Heart right ventricle (tissue), 16 donors: Measurements from ENCODE around the gene EME1. TPM values are rescaled to one million over a fixed set of nuclear protein-coding genes. Genes with fewer than 3 reads are reported as not detected.

Experiments
- ATAC-seq, 8 donors: fragments of 200-7000 bp; cut with Tn5 transposase; one replicate each; pipeline ENCODE4 v1.9.1; 2020; ENCODE audit warnings: mild to moderate bottlenecking in 8 of 8, moderate library complexity in 8 of 8, moderate number of reproducible peaks in 1 of 8
- DNase-seq, 2 donors: peaks; one replicate each; pipeline ENCODE4 v3.0.0-alpha.2; 2020
- H3K27ac ChIP-seq, 10 donors: fragments of 200-600 bp; sonication (generic) in 2 of 10; one replicate each; pipeline versions ENCODE4 v1.5.0 to v1.8.0; 2020 to 2022; ENCODE audit warnings: mild to moderate bottlenecking in 3 of 10
- H3K27me3 ChIP-seq, 7 donors: fragments of 200-600 bp; one replicate each; pipeline ENCODE4 v1.8.0; 2021 to 2022; ENCODE audit warnings: mild to moderate bottlenecking in 2 of 7
- H3K36me3 ChIP-seq, 9 donors: fragments of 200-600 bp; sonication (generic) in 1 of 9; one replicate each; pipeline versions ENCODE4 v1.5.0 to v1.8.0; 2020 to 2022; ENCODE audit warnings: mild to moderate bottlenecking in 2 of 9
- H3K4me1 ChIP-seq, 9 donors: fragments of 200-600 bp; sonication (generic) in 1 of 9; one replicate each; pipeline versions ENCODE4 v1.5.0 to v1.8.0; 2020 to 2022; ENCODE audit warnings: mild to moderate bottlenecking in 4 of 9
- H3K4me3 ChIP-seq, 10 donors: fragments of 200-600 bp; sonication (generic) in 2 of 10; one replicate each; pipeline versions ENCODE4 v1.5.0 to v1.8.0; 2020 to 2022; ENCODE audit warnings: mild to moderate bottlenecking in 7 of 10, moderate library complexity in 2 of 10
- H3K9me3 ChIP-seq, 11 donors: fragments of 200-600 bp in 10 of 11; sonication (generic) in 2 of 11; one replicate each; pipeline versions ENCODE4 v1.5.0 to v1.8.0; 2013 to 2022; ENCODE audit warnings: mild to moderate bottlenecking in 2 of 11, control low read depth in 1 of 11, moderate library complexity in 1 of 11
- CTCF ChIP-seq, 9 donors: fragments of 200-600 bp; sonication (generic) in 2 of 9; IDR thresholded peaks; one replicate each; pipeline versions ENCODE4 v1.5.0 to v1.8.0; 2021 to 2022; ENCODE audit warnings: antibody characterized with exemption in 9 of 9, mild to moderate bottlenecking in 5 of 9, moderate library complexity in 1 of 9
- WGBS, 2 donors: extraction: QIAGEN DNeasy Blood & Tissue Kit; methylation state at CpG; one replicate each; pipeline ENCODE4 v1.1.7; 2013; ENCODE audit warnings: inconsistent platforms in 1 of 2; 5-methylcytosine and 5-hydroxymethylcytosine counted together
- intact Hi-C, 10 donors: fragments of 100-400 bp; cut with DNase I; formaldehyde crosslinking; loops; one replicate each; pipeline versions ENCODE4 v1.11.1 to v1.14.2; 2022
- polyA plus RNA-seq, 2 donors: library from polyadenylated mRNA; stranded (reverse); fragments of 200-250 nt; gene quantifications; one replicate each; pipeline ENCODE4 v1.2.3, GENCODE V29; 2013
- total RNA-seq, 10 donors: library from RNA; stranded (reverse); fragmentation: NEBNext Ultra II Directional in 3 of 10; extraction: Animal tissue kit (Norgen Biotek cat#: 25700) in 3 of 10; gene quantifications; one replicate each; pipeline versions ENCODE4 v1.2.1 to v1.2.4, GENCODE V29; 2021 to 2023
- donor health status: Arrhythmogenic right ventricular cardiomyopathy.
- donor health status: ischemic (EF 13 %, LVEDD 7.1; RV severe dilation, severe dysfunction).
- donor health status: healthy with polysubstance abuse.
- donor health status: DM: no; HTN: yes; CAD: no.
- donor health status: DM: no; HTN: no; CAD: no.
- donor health status: ischemic (EF 25% LVEDD 6.9; RV normal size, moderate dysfunction).
- donor health status: ischemic (EF 25% LVEDD 5.7; RV mildly dilated, moderate dysfunction).
- donor health status: healthy.
- donor health status: DM: yes; HTN: yes; CAD: no.
- donor health status: Ischemic cardiomyopathy.
- donor health status: ischemic (EF 35%, LVEDD 5.7; RV mildly dilated, moderate dysfunction).
- donor health status: nonischemic (EF 11% LVEDD 7.7; RV severe dilation, severe dysfunction).
- donor health status: DM: yes; HTN: yes; CAD: no.
- donor health status: PGD.
- donor health status: ischemic (EF 29% LVEDD 5.4; RV normal size, mild dysfunction).
- donor health status: nonischemic (EF 23%, LVEDD 6.1; RV moderate dilation, normal function).

The EME1 gene
- total and polyA plus RNA-seq, 12 donors, result 0.20 to 1.8 (median 0.54) TPM

- no peak for TF ChIP-seq CTCF (IDR thresholded peaks at IDR 0.05)
- H3K27ac ChIP-seq, result no peak overlapping the region
- peaks cover 0 to 34% (median 16%) of the 10 kb centered on the region in 9 donors for H3K36me3 ChIP-seq
- H3K9me3 ChIP-seq, result no peaks in the 10 kb centered on the region
- no peaks in the 10 kb centered on the region for H3K27me3 ChIP-seq
- no peak overlapping the region for H3K4me3 ChIP-seq
- no peak for DNase-seq
- peaks cover 6 to 38% (median 24%) of the 10 kb centered on the region in 9 donors for H3K4me1 ChIP-seq
- intact Hi-C loops, result loop anchor here in 1 of 10 donors (10.0 kb wide), 1 partner anchor 64 kb away; no protein-coding TSS in a partner anchor
- ATAC-seq, result no peak
- WGBS, 2 donors, result 93 to 95% methylated on average over 2 of the region's 2 CpGs
These were observed 22.3 kb upstream of the EME1 start for GRCh38 chr17:50350733-50351132.

GRCh38 chr17:50352072-50352692, 20.8 kb upstream of the EME1 start:
- ATAC-seq, result peak in 5 of 8 donors; percentile 2 to 27 (median 10)
- TF ChIP-seq CTCF (IDR thresholded peaks at IDR 0.05), result no peak
- Histone ChIP-seq H3K27ac (no peak overlapping the region), H3K4me1 (peaks cover 4 to 33% (median 19%) of the 10 kb centered on the region in 9 donors), H3K36me3 (peaks cover 0 to 49% (median 30%) of the 10 kb centered on the region in 9 donors), H3K9me3 (no peaks in the 10 kb centered on the region), H3K4me3 (no peak overlapping the region), H3K27me3 (no peaks in the 10 kb centered on the region)
- intact Hi-C loops, result loop anchor here in 1 of 10 donors (10.0 kb wide), 1 partner anchor 63 kb away; no protein-coding TSS in a partner anchor
- 60 to 67% methylated on average over 6 of the region's 6 CpGs for WGBS, 2 donors
- DNase-seq, result peak in 1 of 2 donors; percentile 39

GRCh38 chr17:50352693-50353599, 20.1 kb upstream of the EME1 start:
- Histone ChIP-seq H3K9me3 (no peaks in the 10 kb centered on the region), H3K36me3 (peaks cover 0 to 56% (median 30%) of the 10 kb centered on the region in 9 donors), H3K27ac (no peak overlapping the region), H3K4me3 (no peak overlapping the region), H3K4me1 (peaks cover under 1 to 25% (median 12%) of the 10 kb centered on the region in 9 donors), H3K27me3 (no peaks in the 10 kb centered on the region)
- intact Hi-C loops, result loop anchor here in 1 of 10 donors (10.0 kb wide), 1 partner anchor 62 kb away; no protein-coding TSS in a partner anchor
- no peak for ATAC-seq
- no peak for TF ChIP-seq CTCF (IDR thresholded peaks at IDR 0.05)
- no peak for DNase-seq
- 93% methylated on average over 21 of the region's 21 CpGs for whole genome bisulfite sequencing, 2 donors

- H3K36me3 ChIP-seq, result peaks cover 0 to 64% (median 38%) of the 10 kb centered on the region in 9 donors
- H3K4me3 ChIP-seq, result no peak overlapping the region
- peaks cover 0 to 19% (median 4%) of the 10 kb centered on the region in 9 donors for H3K4me1 ChIP-seq
- no peaks in the 10 kb centered on the region for H3K27me3 ChIP-seq
- peak in 2 of 8 donors; percentile 4 to 19 for ATAC-seq
- 94 to 96% methylated on average over 27 of the region's 27 CpGs for WGBS, 2 donors
- no peaks in the 10 kb centered on the region for H3K9me3 ChIP-seq
- no peak overlapping the region for H3K27ac ChIP-seq
- TF ChIP-seq CTCF (IDR thresholded peaks at IDR 0.05), result no peak
- DNase-seq, result no peak
- intact Hi-C loops, result loop anchor here in 1 of 10 donors (10.0 kb wide), 1 partner anchor 61 kb away; no protein-coding TSS in a partner anchor
These were observed 19.3 kb upstream of the EME1 start for GRCh38 chr17:50353600-50354195.
